A673 (cell line): ENCODE measurements around the gene ODAD4. TPM values are rescaled to one million over a fixed set of nuclear protein-coding genes. Genes with fewer than 3 reads are reported as not detected.

Experiments used
- BruUV-seq: library from RNA; stranded (reverse); fragments of 400-500 nt; replicated peaks from 2 replicates; lab custom pipeline; 2021; lab: Mats Ljungman, UMichigan
- CTCF ChIA-PET: fragments of 300-600 bp; sonication (Branson Sonifier 250); formaldehyde crosslinking; loops from one replicate; lab custom pipeline; 2022; ENCODE audit warnings: antibody characterized with exemption; lab: Charles Lee
- POLR2A ChIA-PET: fragments of 300-600 bp; sonication (Branson Sonifier 250); formaldehyde crosslinking; loops from one replicate; lab custom pipeline; 2022; ENCODE audit warnings: antibody characterized with exemption; ENCODE audit not compliant: low non-redundant PET; lab: Charles Lee
- DNase-seq: peaks from one replicate; pipeline ENCODE4 v3.0.0-alpha.2; 2015; ENCODE audit warnings: low spot score
- H3K27ac ChIP-seq: fragments of 200-600 bp; sonication (generic); 2 replicates; pipeline ENCODE4 v1.5.1; 2016; ENCODE audit warnings: mixed run types, low read depth, mild to moderate bottlenecking, mixed read lengths, antibody characterized with exemption, low read length; ENCODE audit not compliant: poor library complexity, severe bottlenecking
- H3K27me3 ChIP-seq: fragments of 200-600 bp; sonication (generic); replicated peaks from 2 replicates; pipeline ENCODE4 v1.6.1; 2017; ENCODE audit warnings: mixed run types, low read depth, mild to moderate bottlenecking, mixed read lengths, antibody characterized with exemption, low read length; ENCODE audit not compliant: insufficient read depth, poor library complexity
- H3K36me3 ChIP-seq: fragments of 200-600 bp; sonication (generic); 2 replicates; pipeline ENCODE4 v1.6.1; 2016; ENCODE audit warnings: mixed run types, mild to moderate bottlenecking, mixed read lengths, antibody characterized with exemption, low read length; ENCODE audit not compliant: insufficient read depth, poor library complexity, severe bottlenecking
- H3K4me1 ChIP-seq: fragments of 200-600 bp; sonication (generic); 2 replicates; pipeline ENCODE4 v1.6.1; 2017; ENCODE audit warnings: mixed run types, mild to moderate bottlenecking, mixed read lengths, antibody characterized with exemption, low read length; ENCODE audit not compliant: insufficient read depth, poor library complexity, severe bottlenecking
- H3K4me3 ChIP-seq: fragments of 200-600 bp; sonication (generic); 2 replicates; pipeline ENCODE4 v1.5.1; 2016; ENCODE audit warnings: low read depth, mixed run types, mild to moderate bottlenecking, mixed read lengths, low read length; ENCODE audit not compliant: poor library complexity, severe bottlenecking
- H3K9me3 ChIP-seq: fragments of 200-600 bp; sonication (generic); 2 replicates; pipeline ENCODE4 v1.6.1; 2016; ENCODE audit warnings: mixed run types, low read depth, mild to moderate bottlenecking, mixed read lengths, antibody characterized with exemption, low read length; ENCODE audit not compliant: poor library complexity, severe bottlenecking
- EZH2 ChIP-seq: fragments of 200-600 bp; sonication (generic); IDR thresholded peaks from 2 replicates; pipeline ENCODE4 v1.6.1; 2017; ENCODE audit warnings: borderline replicate concordance, low read depth, mild to moderate bottlenecking, mixed read lengths, antibody characterized with exemption, low read length; ENCODE audit not compliant: poor library complexity, severe bottlenecking
- intact Hi-C: fragments of 100-400 bp; cut with micrococcal nuclease; formaldehyde crosslinking; loops from one replicate; pipeline ENCODE4 v1.10.0; 2022; ENCODE audit not compliant: unreplicated experiment
- total RNA-seq: library from RNA; stranded (reverse); gene quantifications from 2 replicates; pipeline ENCODE4 v1.2.3, GENCODE V29; 2021
- TF ChIP-seq, protein P1 (sequence below): fragments of 300-800, 200-600 bp; sonication (generic); conservative IDR thresholded peaks from 2 replicates; pipeline ENCODE4 v1.5.1; 2017; ENCODE audit warnings: low read depth, mild to moderate bottlenecking, antibody characterized with exemption, low read length, moderate library complexity, mixed read lengths

ODAD4 gene
- total RNA-seq, 1 experiment from 2014 or later, result 0.97 TPM

GRCh38 chr17:41932816-41933389 lies 2.5 kb downstream of the ODAD4 start:
- no peak overlapping the region for H3K4me3 ChIP-seq
- TF ChIP-seq, protein P1, sequence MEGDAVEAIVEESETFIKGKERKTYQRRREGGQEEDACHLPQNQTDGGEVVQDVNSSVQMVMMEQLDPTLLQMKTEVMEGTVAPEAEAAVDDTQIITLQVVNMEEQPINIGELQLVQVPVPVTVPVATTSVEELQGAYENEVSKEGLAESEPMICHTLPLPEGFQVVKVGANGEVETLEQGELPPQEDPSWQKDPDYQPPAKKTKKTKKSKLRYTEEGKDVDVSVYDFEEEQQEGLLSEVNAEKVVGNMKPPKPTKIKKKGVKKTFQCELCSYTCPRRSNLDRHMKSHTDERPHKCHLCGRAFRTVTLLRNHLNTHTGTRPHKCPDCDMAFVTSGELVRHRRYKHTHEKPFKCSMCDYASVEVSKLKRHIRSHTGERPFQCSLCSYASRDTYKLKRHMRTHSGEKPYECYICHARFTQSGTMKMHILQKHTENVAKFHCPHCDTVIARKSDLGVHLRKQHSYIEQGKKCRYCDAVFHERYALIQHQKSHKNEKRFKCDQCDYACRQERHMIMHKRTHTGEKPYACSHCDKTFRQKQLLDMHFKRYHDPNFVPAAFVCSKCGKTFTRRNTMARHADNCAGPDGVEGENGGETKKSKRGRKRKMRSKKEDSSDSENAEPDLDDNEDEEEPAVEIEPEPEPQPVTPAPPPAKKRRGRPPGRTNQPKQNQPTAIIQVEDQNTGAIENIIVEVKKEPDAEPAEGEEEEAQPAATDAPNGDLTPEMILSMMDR, result no peak
- no peak for TF ChIP-seq EZH2
- intact Hi-C loops, result no loop called here
- no peak overlapping the region for H3K27ac ChIP-seq
- H3K9me3 ChIP-seq, result no peaks in the 10 kb centered on the region
- ChIA-PET CTCF (interaction anchor here (0.6 kb wide), 1 partner anchor 14 kb away, joined by 8 read pairs; the partner anchor contains the start of gene ACLY), POLR2A (no interaction called here)
- DNase-seq, result no peak
- H3K4me1 ChIP-seq, result no peaks in the 10 kb centered on the region
- no peaks in the 10 kb centered on the region for H3K27me3 ChIP-seq
- no peaks in the 10 kb centered on the region for H3K36me3 ChIP-seq
- no TSS peak for BruUV-seq

DNA sequence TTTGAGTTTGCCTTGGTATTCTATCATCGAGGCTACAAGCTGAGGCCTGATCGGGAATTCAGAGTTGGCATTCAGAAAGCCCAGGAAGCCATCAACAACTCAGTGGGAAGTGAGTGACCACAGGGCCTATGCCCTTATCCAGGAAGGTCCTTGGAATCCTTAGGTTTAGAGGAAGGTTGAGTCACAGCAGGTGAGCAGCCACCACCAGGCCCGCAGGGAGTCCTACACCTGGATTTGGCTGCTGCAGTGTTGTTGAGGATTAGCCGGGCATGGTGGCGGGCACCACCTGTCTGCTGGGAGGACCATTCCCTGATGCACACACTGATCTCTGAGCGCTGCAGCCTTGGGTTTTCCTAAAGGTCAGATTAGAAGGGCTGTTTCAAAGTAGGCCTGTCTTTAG lies 5.2 kb downstream of the ODAD4 start:
- no peak overlapping the region for H3K27ac ChIP-seq
- intact Hi-C loops, result no loop called here
- BruUV-seq, result no TSS peak

DNA sequence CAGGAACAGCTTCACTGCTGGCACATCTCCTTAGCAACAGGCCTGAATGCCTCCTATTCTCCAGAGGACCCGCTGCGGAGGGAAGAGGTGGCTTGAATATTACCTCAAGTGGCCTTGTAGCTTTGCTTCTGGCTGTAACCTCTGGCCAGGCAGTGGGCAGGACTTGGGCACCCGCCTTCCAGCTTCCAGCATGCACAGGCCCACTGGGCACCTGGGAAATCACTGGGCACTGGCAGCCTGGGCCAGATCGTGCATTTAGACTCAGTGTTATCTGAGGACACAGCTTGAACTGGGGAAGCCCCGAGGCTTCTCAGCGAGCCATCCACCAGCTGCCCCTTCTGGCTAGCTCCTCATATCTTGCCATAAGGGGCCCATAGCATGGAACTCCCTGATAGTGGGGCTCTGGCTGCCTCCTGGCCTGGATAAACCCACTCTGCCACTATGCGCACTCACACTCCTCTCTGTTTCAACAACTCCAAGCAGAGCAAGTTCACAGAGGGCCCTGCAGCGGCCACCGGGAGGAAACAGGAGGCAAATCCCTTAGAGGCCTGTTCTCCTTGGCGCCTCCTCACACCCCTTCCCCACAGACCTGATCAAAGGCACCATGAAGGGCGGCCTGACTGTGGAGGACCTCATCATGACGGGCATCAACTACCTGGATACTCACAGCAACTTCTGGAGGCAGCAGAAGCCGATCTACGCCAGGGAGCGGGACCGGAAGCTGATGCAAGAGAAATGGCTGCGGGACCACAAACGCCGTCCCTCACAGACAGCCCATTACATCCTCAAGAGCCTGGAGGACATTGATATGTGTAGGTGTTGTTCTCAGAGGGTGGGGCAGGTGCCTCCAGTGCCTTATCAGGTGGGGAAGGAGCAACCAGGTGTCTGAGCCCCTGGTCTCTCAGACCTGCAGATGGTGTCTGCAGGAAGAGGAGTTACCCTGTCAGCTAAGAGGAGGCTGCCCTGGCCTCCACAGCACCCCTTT lies 7.8 kb downstream of the ODAD4 start:
- no peaks in the 10 kb centered on the region for H3K4me1 ChIP-seq
- ChIA-PET CTCF (interaction anchor here (0.5 kb wide), 1 partner anchor 28 kb away, joined by 5 read pairs; no protein-coding TSS in a partner anchor), POLR2A (no interaction called here)
- no peaks in the 10 kb centered on the region for H3K27me3 ChIP-seq
- no TSS peak for BruUV-seq
- no peaks in the 10 kb centered on the region for H3K36me3 ChIP-seq
- no peak overlapping the region for H3K4me3 ChIP-seq
- TF ChIP-seq EZH2, result no peak
- TF ChIP-seq, protein P1, result no peak
- H3K9me3 ChIP-seq, result no peaks in the 10 kb centered on the region
- H3K27ac ChIP-seq, result no peak overlapping the region
- no peak for DNase-seq
- intact Hi-C loops, result no loop called here

More for the DNA sequence above, 5.2 kb downstream of the ODAD4 start:
- H3K36me3 ChIP-seq, result no peaks in the 10 kb centered on the region
- no peaks in the 10 kb centered on the region for H3K9me3 ChIP-seq
- ChIA-PET POLR2A (no interaction called here), CTCF (no interaction called here)
- no peak overlapping the region for H3K4me3 ChIP-seq
- DNase-seq, result no peak
- H3K4me1 ChIP-seq, result no peaks in the 10 kb centered on the region
- TF ChIP-seq EZH2, result no peak
- TF ChIP-seq, protein P1, result no peak
- H3K27me3 ChIP-seq, result no peaks in the 10 kb centered on the region
